Progenitor cell of endocrine pancreas (in vitro differentiated cells): ENCODE results near the gene ELOVL2. TPM values are rescaled to one million over a fixed set of nuclear protein-coding genes. Genes with fewer than 3 reads are reported as not detected.

Experiments used
- DNase-seq: peaks from one replicate; pipeline ENCODE4 v3.0.0; 2021; ENCODE audit warnings: low spot score; ENCODE audit not compliant: unreplicated experiment
- H3K27ac Mint-ChIP-seq: 2 replicates; pipeline ENCODE4 v1.8.0; 2021; ENCODE audit warnings: mild to moderate bottlenecking, moderate library complexity, mixed read lengths
- H3K27me3 Mint-ChIP-seq: 2 replicates; pipeline ENCODE4 v1.8.0; 2021; ENCODE audit warnings: mixed read lengths
- H3K36me3 Mint-ChIP-seq: 2 replicates; pipeline ENCODE4 v1.8.0; 2022; ENCODE audit warnings: mixed read lengths; ENCODE audit not compliant: insufficient read depth
- H3K4me1 Mint-ChIP-seq: 2 replicates; pipeline ENCODE4 v1.8.0; 2021; ENCODE audit warnings: low read depth, mixed read lengths
- H3K4me3 Mint-ChIP-seq: 2 replicates; pipeline ENCODE4 v1.8.0; 2021; ENCODE audit warnings: low read depth, mild to moderate bottlenecking, moderate library complexity, mixed read lengths
- H3K9me3 Mint-ChIP-seq: 2 replicates; pipeline ENCODE4 v1.8.0; 2021; ENCODE audit warnings: low read depth, mixed read lengths
- CTCF ChIP-seq: fragments of 200-600 bp; sonication (generic); IDR thresholded peaks from one replicate; pipeline ENCODE4 v1.5.0; 2021; ENCODE audit warnings: antibody characterized with exemption, mild to moderate bottlenecking; ENCODE audit not compliant: unreplicated experiment
- total RNA-seq: library from RNA; stranded (reverse); gene quantifications from 2 replicates; pipeline ENCODE4 v1.2.1, GENCODE V29; 2021

Gene ELOVL2
- total RNA-seq, 1 donor from 2014 or later, result 5.6 TPM

GRCh38 chr6:11065436-11066202, 21.5 kb upstream of the ELOVL2 start:
- TF ChIP-seq CTCF, result no peak
- Mint-ChIP-seq H3K36me3 (no peaks in the 10 kb centered on the region), H3K27ac (peak overlapping the region; percentile 42), H3K9me3 (no peaks in the 10 kb centered on the region), H3K4me3 (no peak overlapping the region), H3K4me1 (peaks cover 21% of the 10 kb centered on the region), H3K27me3 (no peaks in the 10 kb centered on the region)
- no peak for DNase-seq

- DNase-seq, result no peak
- H3K4me3 Mint-ChIP-seq, result no peak overlapping the region
- TF ChIP-seq CTCF, result no peak
- H3K4me1 Mint-ChIP-seq, result peaks cover 21% of the 10 kb centered on the region
- no peaks in the 10 kb centered on the region for H3K27me3 Mint-ChIP-seq
- no peaks in the 10 kb centered on the region for H3K9me3 Mint-ChIP-seq
- H3K27ac Mint-ChIP-seq, result no peak overlapping the region
- no peaks in the 10 kb centered on the region for H3K36me3 Mint-ChIP-seq
Observed at GRCh38 chr6:11064836-11065235, 20.7 kb upstream of the ELOVL2 start.

- no peak for TF ChIP-seq CTCF
- no peaks in the 10 kb centered on the region for H3K27me3 Mint-ChIP-seq
- DNase-seq, result no peak
- no peaks in the 10 kb centered on the region for H3K36me3 Mint-ChIP-seq
- peaks cover 14% of the 10 kb centered on the region for H3K4me1 Mint-ChIP-seq
- no peaks in the 10 kb centered on the region for H3K9me3 Mint-ChIP-seq
- no peak overlapping the region for H3K4me3 Mint-ChIP-seq
- no peak overlapping the region for H3K27ac Mint-ChIP-seq
Observed at GRCh38 chr6:11062715-11063114, 18.6 kb upstream of the ELOVL2 start.

GRCh38 chr6:11062083-11062482, 18.0 kb upstream of the ELOVL2 start:
- no peaks in the 10 kb centered on the region for H3K36me3 Mint-ChIP-seq
- H3K27ac Mint-ChIP-seq, result no peak overlapping the region
- DNase-seq, result no peak
- peaks cover 8% of the 10 kb centered on the region for H3K4me1 Mint-ChIP-seq
- TF ChIP-seq CTCF, result no peak
- no peaks in the 10 kb centered on the region for H3K27me3 Mint-ChIP-seq
- no peak overlapping the region for H3K4me3 Mint-ChIP-seq
- H3K9me3 Mint-ChIP-seq, result no peaks in the 10 kb centered on the region

GRCh38 chr6:11058406-11058805, 14.3 kb upstream of the ELOVL2 start:
- Mint-ChIP-seq H3K27me3 (no peaks in the 10 kb centered on the region), H3K4me3 (no peak overlapping the region), H3K9me3 (no peaks in the 10 kb centered on the region), H3K4me1 (peaks cover 14% of the 10 kb centered on the region), H3K36me3 (no peaks in the 10 kb centered on the region), H3K27ac (peak overlapping the region; percentile 41)
- no peak for DNase-seq
- no peak for TF ChIP-seq CTCF
